Endodermal cell (in vitro differentiated cells): Measurements from ENCODE around the gene SHMT1. TPM values are rescaled to one million over a fixed set of nuclear protein-coding genes. Genes with fewer than 3 reads are reported as not detected.

Experiments used
- DNase-seq: peaks from one replicate; pipeline ENCODE4 v3.0.0-alpha.2; 2017
- H3K27ac ChIP-seq: 2 replicates; pipeline ENCODE4 v1.5.1; 2013; ENCODE audit warnings: mild to moderate bottlenecking, low read depth, low read length, moderate library complexity
- H3K27me3 ChIP-seq: 2 replicates; pipeline ENCODE4 v1.6.1; 2013; ENCODE audit warnings: mild to moderate bottlenecking, low read length, moderate library complexity; ENCODE audit not compliant: insufficient read depth, control insufficient read depth, poor library complexity, severe bottlenecking
- H3K36me3 ChIP-seq: 2 replicates; pipeline ENCODE4 v1.7.0; 2013; ENCODE audit warnings: mild to moderate bottlenecking, low read length, moderate library complexity; ENCODE audit not compliant: control insufficient read depth, insufficient read depth
- H3K4me1 ChIP-seq: one replicate; pipeline ENCODE4 v1.7.0; 2013; ENCODE audit warnings: low read length; ENCODE audit not compliant: control insufficient read depth, insufficient read depth
- H3K4me3 ChIP-seq: 2 replicates; pipeline ENCODE4 v1.5.1; 2013; ENCODE audit warnings: mild to moderate bottlenecking, low read length, moderate library complexity
- H3K9ac ChIP-seq: 2 replicates; pipeline ENCODE4 v1.6.1; 2013; ENCODE audit warnings: mild to moderate bottlenecking, low read length, moderate library complexity; ENCODE audit not compliant: poor library complexity, severe bottlenecking; ENCODE audit errors: extremely low read depth
- H3K9me3 ChIP-seq: 2 replicates; pipeline ENCODE4 v1.6.1; 2013; ENCODE audit warnings: mild to moderate bottlenecking, low read length, moderate library complexity; ENCODE audit not compliant: control insufficient read depth
- H3K27ac Mint-ChIP-seq: 2 replicates; pipeline ENCODE4 v1.8.0; 2020; ENCODE audit warnings: mixed read lengths
- H3K27me3 Mint-ChIP-seq: 2 replicates; pipeline ENCODE4 v1.8.0; 2021; ENCODE audit warnings: mild to moderate bottlenecking, mixed read lengths; ENCODE audit not compliant: insufficient read depth
- H3K36me3 Mint-ChIP-seq: 2 replicates; pipeline ENCODE4 v1.8.0; 2020; ENCODE audit warnings: low read depth, mixed read lengths
- H3K4me1 Mint-ChIP-seq: 2 replicates; pipeline ENCODE4 v1.8.0; 2020; ENCODE audit warnings: mixed read lengths
- H3K4me3 Mint-ChIP-seq: 2 replicates; pipeline ENCODE4 v1.8.0; 2020; ENCODE audit warnings: mild to moderate bottlenecking, moderate library complexity, mixed read lengths
- H3K9me3 Mint-ChIP-seq: 2 replicates; pipeline ENCODE4 v1.8.0; 2020; ENCODE audit warnings: mild to moderate bottlenecking, mixed read lengths
- WGBS, 2 experiments: methylation state at CpG; one replicate each; pipeline versions ENCODE4 v1.1.5 to v1.1.7; 2013; ENCODE audit warnings: missing lambda C conversion rate in 2 of 2, mixed read lengths in 1 of 2; ENCODE audit not compliant: insufficient coverage in 1 of 2, insufficient read length in 1 of 2; 5-methylcytosine and 5-hydroxymethylcytosine counted together
- total RNA-seq, 2 donors: library from RNA; stranded (reverse); fragmentation: NEBNext Ultra II Directional in 1 of 2; extraction: Animal tissue kit (Norgen Biotek cat#: 25700) in 1 of 2; gene quantifications; 2 replicates in 1 of 2; 3 replicates in 1 of 2; pipeline ENCODE4 v1.2.1, GENCODE V29; 2021
- TF ChIP-seq, protein P1 (sequence below): fragments of 200-600 bp; sonication (generic); conservative IDR thresholded peaks from 2 replicates; pipeline ENCODE4 v1.5.0; 2021; ENCODE audit warnings: antibody characterized with exemption, mild to moderate bottlenecking

SHMT1 gene
- total RNA-seq, 2 donors from 2014 or later = 38.5 to 40.9 TPM

- peaks cover 78% of the 10 kb centered on the region for H3K36me3 Mint-ChIP-seq
- Histone ChIP-seq H3K36me3 (peaks cover 62% of the 10 kb centered on the region), H3K27me3 (no peaks in the 10 kb centered on the region), H3K4me1 (no peaks in the 10 kb centered on the region), H3K9ac (no peak overlapping the region), H3K4me3 (no peak overlapping the region), H3K9me3 (peaks cover 8% of the 10 kb centered on the region), H3K27ac (no peak overlapping the region)
- DNase-seq = peak; percentile 52
- no peak overlapping the region for H3K4me3 Mint-ChIP-seq
- TF ChIP-seq, protein P1, sequence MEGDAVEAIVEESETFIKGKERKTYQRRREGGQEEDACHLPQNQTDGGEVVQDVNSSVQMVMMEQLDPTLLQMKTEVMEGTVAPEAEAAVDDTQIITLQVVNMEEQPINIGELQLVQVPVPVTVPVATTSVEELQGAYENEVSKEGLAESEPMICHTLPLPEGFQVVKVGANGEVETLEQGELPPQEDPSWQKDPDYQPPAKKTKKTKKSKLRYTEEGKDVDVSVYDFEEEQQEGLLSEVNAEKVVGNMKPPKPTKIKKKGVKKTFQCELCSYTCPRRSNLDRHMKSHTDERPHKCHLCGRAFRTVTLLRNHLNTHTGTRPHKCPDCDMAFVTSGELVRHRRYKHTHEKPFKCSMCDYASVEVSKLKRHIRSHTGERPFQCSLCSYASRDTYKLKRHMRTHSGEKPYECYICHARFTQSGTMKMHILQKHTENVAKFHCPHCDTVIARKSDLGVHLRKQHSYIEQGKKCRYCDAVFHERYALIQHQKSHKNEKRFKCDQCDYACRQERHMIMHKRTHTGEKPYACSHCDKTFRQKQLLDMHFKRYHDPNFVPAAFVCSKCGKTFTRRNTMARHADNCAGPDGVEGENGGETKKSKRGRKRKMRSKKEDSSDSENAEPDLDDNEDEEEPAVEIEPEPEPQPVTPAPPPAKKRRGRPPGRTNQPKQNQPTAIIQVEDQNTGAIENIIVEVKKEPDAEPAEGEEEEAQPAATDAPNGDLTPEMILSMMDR = no peak
- H3K9me3 Mint-ChIP-seq = peaks cover 12% of the 10 kb centered on the region
- WGBS, 2 experiments = 92 to 95% methylated on average over 5 to 9 of the region's 9 CpGs
- H3K27me3 Mint-ChIP-seq = no peaks in the 10 kb centered on the region
- H3K27ac Mint-ChIP-seq = no peak overlapping the region
- no peaks in the 10 kb centered on the region for H3K4me1 Mint-ChIP-seq
These were observed 31.5 kb downstream of the SHMT1 start for GRCh38 chr17:18331879-18332278.

- no peak overlapping the region for H3K9ac ChIP-seq
- DNase-seq = peak; percentile 53
- Mint-ChIP-seq H3K36me3 (peaks cover 75% of the 10 kb centered on the region), H3K27me3 (no peaks in the 10 kb centered on the region), H3K4me3 (no peak overlapping the region), H3K27ac (no peak overlapping the region), H3K4me1 (no peaks in the 10 kb centered on the region), H3K9me3 (peaks cover 6% of the 10 kb centered on the region)
- TF ChIP-seq, protein P1 = no peak
- H3K27me3 ChIP-seq = no peaks in the 10 kb centered on the region
- no peak overlapping the region for H3K27ac ChIP-seq
- H3K4me3 ChIP-seq = no peak overlapping the region
- WGBS, 2 experiments = 92 to 98% methylated on average over 6 to 9 of the region's 9 CpGs
- H3K36me3 ChIP-seq = peaks cover 62% of the 10 kb centered on the region
- peaks cover 9% of the 10 kb centered on the region for H3K9me3 ChIP-seq
- H3K4me1 ChIP-seq = no peaks in the 10 kb centered on the region
These were observed 34.6 kb downstream of the SHMT1 start for GRCh38 chr17:18328643-18329204.

DNA sequence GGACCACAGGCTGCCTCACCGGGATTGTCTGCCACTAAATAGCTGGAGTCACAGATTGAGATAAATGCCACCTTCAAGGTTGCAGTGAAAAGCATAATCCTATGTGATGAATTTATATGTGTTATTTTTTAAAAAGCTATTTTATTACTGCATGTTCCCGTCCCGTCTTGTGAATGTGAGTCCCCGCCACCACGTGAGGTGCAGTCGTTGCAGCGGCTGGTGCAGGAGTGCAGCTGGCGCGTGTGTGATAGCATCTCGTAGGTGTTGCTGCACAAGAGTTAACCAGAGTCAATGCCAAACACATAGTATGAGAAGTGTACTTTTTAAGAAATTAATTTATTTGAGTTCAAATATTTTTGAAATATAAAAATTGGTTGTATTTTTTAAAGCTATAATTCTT lies 35.8 kb downstream of the SHMT1 start:
- no peak overlapping the region for H3K27ac Mint-ChIP-seq
- peaks cover 78% of the 10 kb centered on the region for H3K36me3 Mint-ChIP-seq
- peaks cover 6% of the 10 kb centered on the region for H3K9me3 Mint-ChIP-seq
- TF ChIP-seq, protein P1 = no peak
- H3K4me1 ChIP-seq = no peaks in the 10 kb centered on the region
- H3K27me3 Mint-ChIP-seq = no peaks in the 10 kb centered on the region
- no peak for DNase-seq
- H3K4me3 Mint-ChIP-seq = no peak overlapping the region
- H3K9ac ChIP-seq = no peak overlapping the region
- peaks cover 9% of the 10 kb centered on the region for H3K9me3 ChIP-seq
- no peaks in the 10 kb centered on the region for H3K4me1 Mint-ChIP-seq
- no peak overlapping the region for H3K4me3 ChIP-seq
- no peak overlapping the region for H3K27ac ChIP-seq
- WGBS, 2 experiments = 96 to 97% methylated on average over 10 of the region's 10 CpGs
- peaks cover 68% of the 10 kb centered on the region for H3K36me3 ChIP-seq
- H3K27me3 ChIP-seq = no peaks in the 10 kb centered on the region
